H1 (cell line): ENCODE data around the gene SLCO2A1. TPM values are rescaled to one million over a fixed set of nuclear protein-coding genes. Genes with fewer than 3 reads are reported as not detected.

Experiments used
- CTCF ChIA-PET: fragments of 300-600 bp; sonication (Branson Sonifier 250); formaldehyde crosslinking; loops from one replicate; lab custom pipeline; 2021; ENCODE audit not compliant: partially characterized antibody; lab: Charles Lee
- POLR2A ChIA-PET: fragments of 300-600 bp; sonication (Branson Sonifier 250); formaldehyde crosslinking; loops from one replicate; lab custom pipeline; 2021; ENCODE audit warnings: inconsistent platforms; ENCODE audit not compliant: partially characterized antibody; lab: Charles Lee
- DNase-seq, 2 experiments: peaks; one replicate each; pipeline versions ENCODE4 v3.0.0 to v3.0.0-alpha.2; 2010 to 2022; ENCODE audit warnings: low spot score in 2 of 2, low read depth in 1 of 2, mixed read lengths in 1 of 2
- FAIRE-seq: peaks from 2 replicates; lab custom pipeline; 2011; peaks lifted over from hg19 to GRCh38; lab: Jason Lieb, UNC
- H2AFZ ChIP-seq: 2 replicates; pipeline ENCODE4 v1.8.1; 2012; ENCODE audit warnings: low read length, inconsistent platforms
- H2AK5ac ChIP-seq: 2 replicates; pipeline ENCODE4 v1.6.1; 2013; ENCODE audit warnings: low read depth, low read length
- H2BK120ac ChIP-seq: replicated peaks from 2 replicates; pipeline ENCODE3; 2013; ENCODE audit warnings: low read depth, low read length, inconsistent platforms
- H2BK12ac ChIP-seq: 2 replicates; pipeline ENCODE4 v1.6.1; 2013; ENCODE audit warnings: low read depth, low read length
- H2BK15ac ChIP-seq: 2 replicates; pipeline ENCODE4 v1.6.1; 2013; ENCODE audit warnings: low read length
- H2BK20ac ChIP-seq: 2 replicates; pipeline ENCODE4 v1.6.1; 2013; ENCODE audit warnings: low read length
- H2BK5ac ChIP-seq: 2 replicates; pipeline ENCODE4 v1.6.1; 2013; ENCODE audit warnings: low read depth, low read length
- H3K14ac ChIP-seq: 2 replicates; pipeline ENCODE4 v1.6.1; 2013; ENCODE audit warnings: inconsistent platforms; ENCODE audit not compliant: insufficient read length
- H3K18ac ChIP-seq: 2 replicates; pipeline ENCODE4 v1.6.1; 2013; ENCODE audit warnings: low read length; ENCODE audit errors: extremely low read depth
- H3K23ac ChIP-seq: 2 replicates; pipeline ENCODE4 v1.6.1; 2013; ENCODE audit warnings: inconsistent platforms; ENCODE audit not compliant: insufficient read length
- H3K23me2 ChIP-seq: 2 replicates; pipeline ENCODE4 v1.6.1; 2013; ENCODE audit warnings: low read depth, low read length
- H3K27ac ChIP-seq: 2 replicates; pipeline ENCODE4 v1.6.1; 2011; ENCODE audit warnings: low read depth, low read length, inconsistent platforms
- H3K27me3 ChIP-seq, 4 experiments: replicated peaks in 1 of 4; 1 replicate in 1 of 4; 2 replicates in 3 of 4; pipeline versions ENCODE4 v1.6.1 to v1.8.1; 2011 to 2013; ENCODE audit warnings: low read length in 3 of 4, mild to moderate bottlenecking in 3 of 4, inconsistent platforms in 2 of 4, mixed read lengths in 2 of 4, moderate library complexity in 1 of 4; ENCODE audit not compliant: control insufficient read depth in 3 of 4, insufficient read depth in 3 of 4; ENCODE audit errors: extremely low read depth in 1 of 4
- H3K36me3 ChIP-seq, 4 experiments: 2 replicates each; pipeline versions ENCODE4 v1.6.1 to v1.8.1; 2011 to 2013; ENCODE audit warnings: mild to moderate bottlenecking in 4 of 4, low read length in 3 of 4, moderate library complexity in 2 of 4, control low read depth in 1 of 4, inconsistent platforms in 1 of 4; ENCODE audit not compliant: insufficient read depth in 4 of 4, control insufficient read depth in 2 of 4
- H3K4ac ChIP-seq: replicated peaks from 2 replicates; pipeline ENCODE3; 2013; ENCODE audit warnings: low read length, low read depth, mixed read lengths, inconsistent platforms; ENCODE audit not compliant: insufficient read length
- H3K4me1 ChIP-seq, 4 experiments: replicated peaks in 1 of 4; 1 replicate in 1 of 4; 2 replicates in 3 of 4; pipeline versions ENCODE4 v1.6.1 to v1.8.1; 2011 to 2013; ENCODE audit warnings: low read length in 3 of 4, inconsistent platforms in 2 of 4, mixed read lengths in 1 of 4; ENCODE audit not compliant: insufficient read depth in 4 of 4, control insufficient read depth in 3 of 4
- H3K4me2 ChIP-seq, 2 experiments: 2 replicates each; pipeline versions ENCODE4 v1.6.1 to v1.8.1; 2011 to 2013; ENCODE audit warnings: low read depth in 2 of 2, low read length in 2 of 2, control low read depth in 1 of 2, inconsistent platforms in 1 of 2, mild to moderate bottlenecking in 1 of 2; ENCODE audit not compliant: insufficient read depth in 1 of 2
- H3K4me3 ChIP-seq, 4 experiments: fragments of 200-600, 300-600 bp in 1 of 4; sonication (generic), shearing (Covaris generic), sonication (Bioruptor Twin) in 1 of 4; 2 replicates each; pipeline versions ENCODE4 v1.5.1 to v1.8.1; 2011 to 2016; ENCODE audit warnings: low read length in 4 of 4, low read depth in 3 of 4, control low read depth in 2 of 4, inconsistent platforms in 2 of 4, mild to moderate bottlenecking in 2 of 4, mixed read lengths in 1 of 4, moderate library complexity in 1 of 4; ENCODE audit not compliant: insufficient read depth in 2 of 4; ENCODE audit errors: extremely low read depth in 1 of 4
- H3K56ac ChIP-seq: replicated peaks from 2 replicates; pipeline ENCODE3; 2013; ENCODE audit warnings: low read depth, mild to moderate bottlenecking, mixed read lengths, low read length, inconsistent platforms; ENCODE audit not compliant: insufficient read length
- H3K79me1 ChIP-seq: 2 replicates; pipeline ENCODE4 v1.6.1; 2013; ENCODE audit warnings: low read depth, low read length, control low read depth
- H3K79me2 ChIP-seq, 2 experiments: 2 replicates each; pipeline versions ENCODE4 v1.6.1 to v1.8.1; 2012 to 2013; ENCODE audit warnings: low read length in 2 of 2, mild to moderate bottlenecking in 2 of 2, inconsistent platforms in 1 of 2; ENCODE audit not compliant: insufficient read depth in 2 of 2, control insufficient read depth in 1 of 2
- H3K9ac ChIP-seq, 4 experiments: replicated peaks in 1 of 4; 1 replicate in 1 of 4; 2 replicates in 3 of 4; pipeline versions ENCODE4 v1.6.1 to v1.8.1; 2011 to 2013; ENCODE audit warnings: low read depth in 3 of 4, low read length in 3 of 4, control low read depth in 2 of 4, mild to moderate bottlenecking in 2 of 4, moderate library complexity in 2 of 4, inconsistent platforms in 1 of 4; ENCODE audit errors: extremely low read depth in 1 of 4
- H3K9me3 ChIP-seq, 2 experiments: 2 replicates each; pipeline versions ENCODE4 v1.6.1 to v1.8.1; 2012 to 2013; ENCODE audit warnings: mild to moderate bottlenecking in 2 of 2, moderate library complexity in 2 of 2, control low read depth in 1 of 2, inconsistent platforms in 1 of 2, low read depth in 1 of 2, low read length in 1 of 2, mixed read lengths in 1 of 2; ENCODE audit not compliant: insufficient read depth in 2 of 2
- H4K20me1 ChIP-seq, 2 experiments: replicated peaks in 1 of 2; 2 replicates each; pipeline versions ENCODE3 to v1.8.1; 2011 to 2013; ENCODE audit warnings: inconsistent platforms in 2 of 2, low read length in 2 of 2, mild to moderate bottlenecking in 1 of 2; ENCODE audit not compliant: insufficient read depth in 2 of 2, control insufficient read depth in 1 of 2
- H4K5ac ChIP-seq: 2 replicates; pipeline ENCODE4 v1.6.1; 2013; ENCODE audit warnings: low read length, low read depth, mixed read lengths, inconsistent platforms; ENCODE audit not compliant: insufficient read length
- H4K8ac ChIP-seq: 2 replicates; pipeline ENCODE4 v1.8.0; 2013; ENCODE audit warnings: mild to moderate bottlenecking, moderate library complexity, low read length, inconsistent platforms; ENCODE audit not compliant: insufficient read depth; ENCODE audit errors: extremely low read depth
- H4K91ac ChIP-seq: replicated peaks from 2 replicates; pipeline ENCODE3; 2013; ENCODE audit warnings: low read length, mixed read lengths, inconsistent platforms; ENCODE audit not compliant: insufficient read length
- BACH1 ChIP-seq: IDR thresholded peaks from 2 replicates; pipeline ENCODE4 v1.6.1; 2012; ENCODE audit warnings: low read length, improper control_type of control experiment
- E2F6 ChIP-seq: IDR thresholded peaks from 2 replicates; pipeline ENCODE4 v1.6.1; 2012; ENCODE audit warnings: inconsistent platforms
- JUN ChIP-seq: IDR thresholded peaks from 2 replicates; pipeline ENCODE4 v1.6.1; 2011; ENCODE audit warnings: low read depth, mild to moderate bottlenecking, improper control_type of control experiment, low read length
- MAFK ChIP-seq: IDR thresholded peaks from 2 replicates; pipeline ENCODE4 v1.6.1; 2012; ENCODE audit warnings: low read depth, mild to moderate bottlenecking, improper control_type of control experiment, low read length
- POLR2A ChIP-seq, 2 experiments: IDR thresholded peaks; 1 replicate in 1 of 2; 2 replicates in 1 of 2; pipeline ENCODE4 v1.6.1; 2011; ENCODE audit warnings: low read depth in 2 of 2, low read length in 2 of 2, mild to moderate bottlenecking in 2 of 2; ENCODE audit errors: control extremely low read depth in 1 of 2
- POLR2AphosphoS5 ChIP-seq: IDR thresholded peaks from 2 replicates; pipeline ENCODE4 v1.6.1; 2011; ENCODE audit warnings: low read depth, low read length
- RBBP5 ChIP-seq: IDR thresholded peaks from 2 replicates; pipeline ENCODE4 v1.7.1; 2012; ENCODE audit warnings: low read depth, mild to moderate bottlenecking, inconsistent platforms, low read length, moderate library complexity, borderline replicate concordance
- RFX5 ChIP-seq: IDR thresholded peaks from 2 replicates; pipeline ENCODE4 v1.6.1; 2011; ENCODE audit warnings: low read depth, low read length, improper control_type of control experiment, borderline replicate concordance
- RNF2 ChIP-seq: fragments of 200-900, 300-1000 bp; sonication (generic); IDR thresholded peaks from 2 replicates; pipeline ENCODE4 v1.7.1; 2016; ENCODE audit warnings: borderline replicate concordance, low read depth, mild to moderate bottlenecking, antibody characterized with exemption, low read length; ENCODE audit not compliant: poor library complexity, severe bottlenecking; ENCODE audit errors: missing control alignments
- SAP30 ChIP-seq: fragments of 300-600 bp; sonication (generic); IDR thresholded peaks from 2 replicates; pipeline ENCODE4 v1.7.1; 2012; ENCODE audit warnings: low read length, moderate library complexity, mild to moderate bottlenecking, inconsistent platforms; ENCODE audit not compliant: insufficient read depth, insufficient replicate concordance
- SIN3A ChIP-seq, 2 experiments: IDR thresholded peaks in 1 of 2; conservative IDR thresholded peaks in 1 of 2; 2 replicates each; pipeline ENCODE4 v1.6.1; 2011 to 2012; ENCODE audit warnings: low read length in 2 of 2, improper control_type of control experiment in 1 of 2, low read depth in 1 of 2, mild to moderate bottlenecking in 1 of 2
- SIRT6 ChIP-seq: IDR thresholded peaks from one replicate; pipeline ENCODE4 v1.7.1; 2012; ENCODE audit warnings: low read length, inconsistent platforms
- SIX5 ChIP-seq: IDR thresholded peaks from 2 replicates; pipeline ENCODE4 v1.6.1; 2011; ENCODE audit warnings: mild to moderate bottlenecking, low read depth, low read length
- SUZ12 ChIP-seq: fragments of 200-600 bp; sonication (generic); IDR thresholded peaks from 2 replicates; pipeline ENCODE4 v1.6.1; 2012; ENCODE audit warnings: mild to moderate bottlenecking, inconsistent platforms, low read length, moderate library complexity, mixed read lengths
- WGBS, 2 experiments: shearing (Covaris generic) in 1 of 2; methylation state at CpG; one replicate each; pipeline versions ENCODE4 v1.1.6 to v1.1.7; 2013 to 2015; ENCODE audit warnings: low lambda C conversion rate in 2 of 2, mixed read lengths in 2 of 2, inconsistent platforms in 1 of 2, low coverage in 1 of 2, missing lambda C conversion rate in 1 of 2; ENCODE audit not compliant: insufficient replicate concordance in 2 of 2, insufficient coverage in 1 of 2, insufficient read length in 1 of 2; ENCODE audit errors: extremely low coverage in 1 of 2, missing lambda C conversion rate in 1 of 2; 5-methylcytosine and 5-hydroxymethylcytosine counted together
- polyA plus RNA-seq, 7 experiments: library from polyadenylated mRNA; depleted of rRNA in 3 of 7; stranded (reverse) in 5 of 7; unstranded in 2 of 7; fragments of >200 nt in 5 of 7; fragments of 200-250 nt in 2 of 7; gene quantifications; 1 replicate in 5 of 7; 2 replicates in 1 of 7; 4 replicates in 1 of 7; pipeline versions ENCODE4 v1.2.1 to v1.2.3, GENCODE V29; 2011 to 2013; ENCODE audit warnings: missing spikeins in 2 of 7, mixed read lengths in 2 of 7
- total RNA-seq: library from RNA; stranded (reverse); fragmentation: NEBNext Ultra II Directional; extraction: Animal tissue kit (Norgen Biotek cat#: 25700); gene quantifications from 2 replicates; pipeline ENCODE4 v1.2.1, GENCODE V29; 2021

SLCO2A1 gene
- total and polyA plus RNA-seq, 2 of the 8 experiments (the other 6 are each of a cell fraction or from before 2014, with no cell fraction given) = 1.1 to 2.3 TPM

DNA sequence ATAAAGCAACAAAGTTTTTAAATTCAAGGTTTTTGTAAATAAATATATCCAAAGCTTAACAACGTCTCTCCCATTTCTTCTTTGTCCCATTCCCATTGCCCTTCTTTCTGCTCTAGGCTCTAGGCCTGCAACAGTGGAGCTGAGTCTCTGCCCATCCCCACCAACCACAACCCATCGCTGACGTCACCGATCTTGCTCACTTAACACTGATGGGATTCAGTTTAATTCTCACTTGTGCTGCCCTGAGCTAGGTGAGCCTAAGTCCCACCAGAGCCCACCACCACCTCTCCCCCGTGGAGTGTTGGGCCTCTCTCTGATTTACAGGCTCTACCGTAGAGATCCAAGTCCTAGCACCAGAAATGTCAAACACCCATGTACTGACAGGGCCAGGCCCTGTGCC, 72.7 kb downstream of the SLCO2A1 start:
- Histone ChIP-seq H3K27ac (no peak overlapping the region), H3K4ac (no peak overlapping the region), H2AK5ac (no peak overlapping the region; the same call in 1 of the 2 replicates), H4K5ac (no peak overlapping the region), H3K23ac (no peak overlapping the region), H2BK12ac (no peak overlapping the region), H3K23me2 (no peaks in the 10 kb centered on the region), H2BK15ac (no peak overlapping the region), H3K18ac (no peak overlapping the region), H3K4me1 (no peaks in the 10 kb centered on the region), H3K4me2 (no peak overlapping the region), H3K9ac (no peak overlapping the region), H4K91ac (no peak overlapping the region), H3K4me3 (no peak overlapping the region), H4K20me1 (no peaks in the 10 kb centered on the region), H2BK120ac (no peak overlapping the region), H3K14ac (no peak overlapping the region), H2BK5ac (no peak overlapping the region), H3K27me3 (no peaks in the 10 kb centered on the region), H4K8ac (no peak overlapping the region), H2AFZ (no peak overlapping the region), H2BK20ac (no peak overlapping the region), H3K9me3 (no peaks in the 10 kb centered on the region), H3K36me3 (no peaks in the 10 kb centered on the region), H3K79me1 (no peaks in the 10 kb centered on the region), H3K56ac (no peak overlapping the region), H3K79me2 (no peaks in the 10 kb centered on the region)
- WGBS, 2 experiments = 91% methylated on average over 6 of the region's 6 CpGs; no CpG with 5 or more reads in 1 of the 2 experiments
- DNase-seq (no peak), FAIRE-seq (no peak)
- ChIA-PET POLR2A (no interaction called here), CTCF (interaction anchor here (1.3 to 2.8 kb wide), 5 partner anchors 9 to 35 kb away, joined by 3 to 9 read pairs (median 5); no protein-coding TSS in a partner anchor)
- no peak for TF ChIP-seq SUZ12
- TF ChIP-seq SIRT6 = no peak
- no peak for TF ChIP-seq POLR2AphosphoS5
- TF ChIP-seq BACH1 = no peak
- no peak for TF ChIP-seq RNF2
- TF ChIP-seq RBBP5 = no peak
- no peak for TF ChIP-seq POLR2A (IDR thresholded peaks at IDR 0.05; ENCODE audit: control extremely low read depth in 1 of 2, low read depth in 2 of 2, low read length in 2 of 2)
- no peak for TF ChIP-seq SAP30
- no peak for TF ChIP-seq MAFK
- no peak for TF ChIP-seq E2F6
- TF ChIP-seq SIX5 = no peak
- no peak for TF ChIP-seq RFX5
- TF ChIP-seq SIN3A (conservative IDR thresholded peaks at IDR 0.05 in 1 of 2, IDR thresholded peaks at IDR 0.05 in 1 of 2; ENCODE audit: low read depth in 1 of 2, low read length in 2 of 2) = no peak
- TF ChIP-seq JUN = no peak
